A549 treated with GW870086 at 1 μM for 4 hours (cell line): Measurements from ENCODE around the gene IPPK. TPM values are rescaled to one million over a fixed set of nuclear protein-coding genes. Genes with fewer than 3 reads are reported as not detected.

Source experiments
- total RNA-seq: library from RNA; stranded (reverse); fragments of 200-300 nt; extraction: Qiagen RNA extraction; gene quantifications from 5 replicates; pipeline ENCODE4 v1.2.3, GENCODE V29; 2022; ENCODE audit warnings: low read depth

IPPK gene
- 11.9 to 14.4 TPM (median 13.4 TPM) in 5 replicates for total RNA-seq

GRCh38 chr9:92669890-92670708, at the start of gene IPPK:
Gene IPPK, minus strand, starts transcription at chr9:92670131. Its CDS starts 143 bp downstream, at chr9:92669988.

Other genes with a start within 250 kb of the IPPK start
- gene OMD, start 245.7 kb downstream of the IPPK start, total RNA-seq: not detected in 5 replicates
- gene ASPN, start 187.6 kb downstream of the IPPK start, total RNA-seq: not detected in 5 replicates
- gene ECM2, start 134.1 kb downstream of the IPPK start, total RNA-seq: 0.06 to 0.18 TPM (median 0.10 TPM) in 5 replicates
- 27.5 to 36.8 TPM (median 32.4 TPM) in 5 replicates for gene BICD2, start 94.7 kb upstream of the IPPK start, total RNA-seq
- 2.3 to 2.8 TPM (median 2.6 TPM) in 5 replicates for gene ZNF484, start 207.9 kb upstream of the IPPK start, total RNA-seq